ENCODE results near the gene SLC6A6.
A peak's percentile ranks its signal among the peaks of the same experiment; 100 is the strongest.

SLC6A6 gene

GRCh38 chr3:14450922-14451606 lies 48.7 kb downstream of the SLC6A6 start:
- Histone ChIP-seq H3K36me3 (ENCODE audit: control insufficient read depth, insufficient read depth, low read length) (no peaks in the 10 kb centered on the region), H3K9ac (ENCODE audit: low read length) (no peak overlapping the region), H3K4me1 (ENCODE audit: control insufficient read depth, insufficient read depth, low read length) (peaks cover 24% of the 10 kb centered on the region), H3K27me3 (ENCODE audit: control insufficient read depth, insufficient read depth, low read length) (no peaks in the 10 kb centered on the region), H3K4me3 (ENCODE audit: low read length) (no peak overlapping the region), H3K27ac (ENCODE audit: low read depth, low read length) (no peak overlapping the region)

DNA sequence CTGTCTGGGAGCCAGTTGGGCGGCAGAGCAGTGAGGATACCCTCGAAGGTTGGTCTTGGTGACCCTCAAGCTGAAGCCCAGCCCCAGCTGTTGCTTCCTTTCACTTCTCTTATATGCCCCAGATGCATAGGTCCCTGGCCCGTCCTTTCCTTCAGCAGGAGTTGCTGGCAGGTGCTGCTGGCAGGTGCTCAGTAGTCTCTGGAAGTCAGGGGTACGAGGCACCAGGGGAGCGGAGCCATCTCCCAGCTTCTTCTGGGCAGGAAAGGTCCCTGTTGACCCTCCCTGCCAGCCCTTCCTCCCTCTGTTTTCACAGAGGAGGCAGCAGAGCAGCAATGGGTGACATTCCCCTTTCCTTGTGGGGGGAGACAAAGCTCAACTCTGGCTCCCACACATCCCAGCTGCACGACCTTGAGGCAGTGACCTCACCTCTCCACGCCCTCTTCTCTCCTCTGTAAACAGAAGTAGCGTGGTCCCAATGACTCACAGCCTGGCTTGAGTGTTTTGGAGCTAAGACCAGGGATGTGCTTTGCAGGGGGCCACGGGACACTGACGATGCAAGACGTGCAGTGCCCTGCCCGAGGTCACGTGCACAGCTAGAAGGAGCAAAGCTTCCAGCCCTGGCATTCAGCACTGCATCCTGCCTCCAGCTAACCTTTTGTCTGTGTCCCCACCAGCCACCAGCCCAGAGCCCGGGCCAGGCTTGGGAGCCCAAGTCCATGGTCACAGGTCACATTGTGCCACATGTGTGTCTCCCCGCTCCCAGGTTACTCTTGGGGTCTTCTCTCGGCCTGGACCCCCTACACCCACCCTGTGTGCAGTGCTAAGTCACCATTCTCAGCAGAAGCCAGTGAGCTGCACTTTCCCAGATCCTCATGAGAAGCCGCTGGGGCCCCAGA lies 49.7 kb downstream of the SLC6A6 start:
- Histone ChIP-seq H3K27ac (ENCODE audit: low read depth, low read length) (peak overlapping the region; percentile 80), H3K9ac (ENCODE audit: low read length) (no peak overlapping the region), H3K4me3 (ENCODE audit: low read length) (peak overlapping the region; percentile 30), H3K36me3 (ENCODE audit: control insufficient read depth, insufficient read depth, low read length) (no peaks in the 10 kb centered on the region), H3K27me3 (ENCODE audit: control insufficient read depth, insufficient read depth, low read length) (no peaks in the 10 kb centered on the region), H3K4me1 (ENCODE audit: control insufficient read depth, insufficient read depth, low read length) (peaks cover 24% of the 10 kb centered on the region)

GRCh38 chr3:14452740-14453710 lies 50.6 kb downstream of the SLC6A6 start:
- no peaks in the 10 kb centered on the region for H3K36me3 ChIP-seq (ENCODE audit: control insufficient read depth, insufficient read depth, low read length)
- H3K27me3 ChIP-seq (ENCODE audit: control insufficient read depth, insufficient read depth, low read length) = no peaks in the 10 kb centered on the region
- H3K27ac ChIP-seq (ENCODE audit: low read depth, low read length) = peak overlapping the region; percentile 80
- H3K9ac ChIP-seq (ENCODE audit: low read length) = no peak overlapping the region
- H3K4me1 ChIP-seq (ENCODE audit: control insufficient read depth, insufficient read depth, low read length) = peaks cover 24% of the 10 kb centered on the region
- peak overlapping the region; percentile 30 for H3K4me3 ChIP-seq (ENCODE audit: low read length)

- no peak overlapping the region for H3K9ac ChIP-seq (ENCODE audit: low read length)
- H3K27me3 ChIP-seq (ENCODE audit: control insufficient read depth, insufficient read depth, low read length) = no peaks in the 10 kb centered on the region
- H3K4me3 ChIP-seq (ENCODE audit: low read length) = no peak overlapping the region
- peak overlapping the region; percentile 80 for H3K27ac ChIP-seq (ENCODE audit: low read depth, low read length)
- H3K36me3 ChIP-seq (ENCODE audit: control insufficient read depth, insufficient read depth, low read length) = no peaks in the 10 kb centered on the region
- peaks cover 24% of the 10 kb centered on the region for H3K4me1 ChIP-seq (ENCODE audit: control insufficient read depth, insufficient read depth, low read length)
Observed at GRCh38 chr3:14453876-14454638, 51.7 kb downstream of the SLC6A6 start.

DNA sequence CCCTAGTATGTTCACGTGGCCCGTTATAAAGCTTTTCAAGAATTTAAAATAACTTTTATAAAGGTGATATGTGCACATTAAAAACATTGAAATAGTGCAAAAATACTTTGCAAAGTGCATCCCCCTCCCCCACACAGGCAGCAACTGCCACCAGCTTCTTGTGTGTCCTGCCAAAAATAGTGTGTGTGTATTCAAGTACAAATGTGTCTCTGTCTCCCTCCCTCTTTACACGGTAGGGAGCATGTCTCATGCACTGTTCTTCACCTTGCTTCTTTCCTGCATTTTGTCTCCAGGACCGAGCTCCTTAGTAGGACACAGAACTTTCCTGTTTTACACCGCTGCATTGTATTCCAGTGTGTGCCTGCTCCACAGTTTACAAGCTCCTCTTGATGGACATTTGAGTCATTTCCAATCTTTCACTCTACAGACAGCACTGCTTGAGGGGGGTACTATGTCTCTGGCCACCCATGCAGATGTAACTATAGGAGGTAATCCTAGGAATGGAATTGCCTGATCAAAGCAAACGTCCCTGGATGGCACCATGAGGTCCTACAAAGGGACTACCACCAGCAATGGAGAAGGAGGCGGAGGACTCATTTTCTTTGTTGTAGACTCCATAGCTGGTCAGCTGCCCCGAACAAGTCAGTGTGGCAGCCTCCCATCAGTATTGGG lies 52.4 kb downstream of the SLC6A6 start:
- H3K4me3 ChIP-seq (ENCODE audit: low read length) = no peak overlapping the region
- H3K36me3 ChIP-seq (ENCODE audit: control insufficient read depth, insufficient read depth, low read length) = no peaks in the 10 kb centered on the region
- H3K27ac ChIP-seq (ENCODE audit: low read depth, low read length) = no peak overlapping the region
- no peaks in the 10 kb centered on the region for H3K27me3 ChIP-seq (ENCODE audit: control insufficient read depth, insufficient read depth, low read length)
- H3K9ac ChIP-seq (ENCODE audit: low read length) = no peak overlapping the region
- peaks cover 24% of the 10 kb centered on the region for H3K4me1 ChIP-seq (ENCODE audit: control insufficient read depth, insufficient read depth, low read length)

GRCh38 chr3:14455571-14456317 lies 53.3 kb downstream of the SLC6A6 start:
- Histone ChIP-seq H3K4me3 (ENCODE audit: low read length) (no peak overlapping the region), H3K4me1 (ENCODE audit: control insufficient read depth, insufficient read depth, low read length) (peaks cover 24% of the 10 kb centered on the region), H3K36me3 (ENCODE audit: control insufficient read depth, insufficient read depth, low read length) (no peaks in the 10 kb centered on the region), H3K9ac (ENCODE audit: low read length) (no peak overlapping the region), H3K27me3 (ENCODE audit: control insufficient read depth, insufficient read depth, low read length) (no peaks in the 10 kb centered on the region), H3K27ac (ENCODE audit: low read depth, low read length) (no peak overlapping the region)

DNA sequence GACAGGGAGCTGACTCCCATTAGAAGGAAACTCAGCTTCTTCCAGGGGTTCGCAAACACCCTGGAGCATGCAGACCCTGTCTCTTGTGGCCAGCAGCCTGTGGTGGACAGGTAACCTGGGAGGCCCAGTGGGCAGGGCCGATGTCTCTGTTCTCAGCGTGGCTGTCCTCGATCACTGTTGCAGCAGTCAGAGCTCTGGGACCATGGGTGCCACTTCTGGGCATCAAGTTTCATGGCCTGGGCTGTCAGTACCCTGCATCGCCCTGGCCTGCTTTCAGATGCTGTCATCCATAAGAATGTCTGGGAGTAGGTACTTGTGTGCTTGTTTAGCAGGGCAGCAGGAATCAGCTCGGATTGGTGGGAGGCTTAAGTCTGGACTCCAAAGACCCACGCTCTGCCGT lies 54.4 kb downstream of the SLC6A6 start:
- H3K4me1 ChIP-seq (ENCODE audit: control insufficient read depth, insufficient read depth, low read length) = peaks cover 19% of the 10 kb centered on the region
- H3K27ac ChIP-seq (ENCODE audit: low read depth, low read length) = no peak overlapping the region
- no peak overlapping the region for H3K4me3 ChIP-seq (ENCODE audit: low read length)
- H3K9ac ChIP-seq (ENCODE audit: low read length) = no peak overlapping the region
- H3K36me3 ChIP-seq (ENCODE audit: control insufficient read depth, insufficient read depth, low read length) = no peaks in the 10 kb centered on the region
- no peaks in the 10 kb centered on the region for H3K27me3 ChIP-seq (ENCODE audit: control insufficient read depth, insufficient read depth, low read length)

GRCh38 chr3:14457481-14457880 lies 55.1 kb downstream of the SLC6A6 start:
- no peak overlapping the region for H3K4me3 ChIP-seq (ENCODE audit: low read length)
- H3K36me3 ChIP-seq (ENCODE audit: control insufficient read depth, insufficient read depth, low read length) = no peaks in the 10 kb centered on the region

DNA sequence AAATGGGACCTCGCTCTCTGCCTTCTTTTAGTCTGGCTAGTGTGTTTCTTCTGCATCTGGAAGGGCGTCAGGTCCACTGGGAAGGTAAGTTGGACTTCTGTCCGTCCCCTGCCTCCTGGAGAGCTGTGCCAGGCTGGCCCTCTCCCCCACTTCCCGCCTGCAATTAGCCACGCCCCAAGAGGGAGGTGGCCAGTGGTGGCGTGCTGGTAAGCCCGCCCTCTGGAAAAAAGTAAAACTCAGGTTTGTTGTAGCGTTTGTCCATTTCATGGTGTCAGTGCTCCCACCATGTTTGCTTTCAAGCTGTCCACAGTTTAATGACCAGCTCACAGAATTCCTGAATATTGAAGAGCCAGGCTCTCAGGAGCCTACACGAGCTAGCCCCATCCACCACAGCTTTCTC lies 55.6 kb downstream of the SLC6A6 start:
- Histone ChIP-seq H3K9ac (ENCODE audit: low read length) (no peak overlapping the region), H3K27ac (ENCODE audit: low read depth, low read length) (no peak overlapping the region), H3K4me3 (ENCODE audit: low read length) (no peak overlapping the region), H3K4me1 (ENCODE audit: control insufficient read depth, insufficient read depth, low read length) (peaks cover 8% of the 10 kb centered on the region), H3K36me3 (ENCODE audit: control insufficient read depth, insufficient read depth, low read length) (peaks cover 1% of the 10 kb centered on the region), H3K27me3 (ENCODE audit: control insufficient read depth, insufficient read depth, low read length) (no peaks in the 10 kb centered on the region)

More at GRCh38 chr3:14457481-14457880, 55.1 kb downstream of the SLC6A6 start:
- peaks cover 12% of the 10 kb centered on the region for H3K4me1 ChIP-seq (ENCODE audit: control insufficient read depth, insufficient read depth, low read length)
- H3K27me3 ChIP-seq (ENCODE audit: control insufficient read depth, insufficient read depth, low read length) = no peaks in the 10 kb centered on the region
- no peak overlapping the region for H3K27ac ChIP-seq (ENCODE audit: low read depth, low read length)
- no peak overlapping the region for H3K9ac ChIP-seq (ENCODE audit: low read length)

DNA sequence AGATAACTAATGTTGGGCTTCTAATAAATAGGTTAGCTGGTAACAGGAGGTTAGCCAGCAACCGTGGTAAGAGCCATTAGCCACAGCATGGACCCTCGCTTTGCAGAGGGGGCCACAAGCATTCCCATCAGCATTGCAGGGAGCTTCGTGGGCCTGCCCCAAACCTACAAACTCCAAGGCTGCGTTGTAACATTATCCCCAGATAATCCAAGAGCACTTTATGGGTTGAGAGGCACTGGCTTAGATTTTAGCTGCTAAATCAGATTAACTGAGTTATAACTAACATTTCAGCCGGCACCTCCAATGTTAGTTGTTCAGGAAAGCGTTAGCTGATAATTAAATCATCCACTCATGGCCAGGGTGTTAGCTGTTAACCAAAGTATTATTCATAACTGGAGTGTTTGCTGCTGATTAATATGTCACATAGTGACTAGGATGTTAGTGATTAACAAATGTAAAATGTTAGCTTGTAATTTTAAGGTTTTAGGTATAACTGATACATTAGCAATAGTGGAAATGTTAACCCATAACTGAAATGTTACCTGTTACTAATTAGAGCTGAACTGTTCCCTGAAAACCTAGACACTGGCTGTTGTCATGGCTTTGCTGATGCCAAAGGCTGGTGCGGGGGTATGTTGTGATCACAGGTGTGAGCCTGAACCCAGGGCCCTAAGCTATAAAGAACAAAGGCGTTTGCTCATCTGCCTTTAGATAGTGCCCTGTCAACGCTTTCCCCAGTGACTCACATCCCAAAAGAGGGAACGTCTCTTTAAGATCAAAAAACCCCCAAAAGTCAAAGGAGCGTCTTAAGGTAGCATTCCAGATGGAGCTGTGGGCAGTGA lies 56.2 kb downstream of the SLC6A6 start:
- no peaks in the 10 kb centered on the region for H3K27me3 ChIP-seq (ENCODE audit: control insufficient read depth, insufficient read depth, low read length)
- H3K9ac ChIP-seq (ENCODE audit: low read length) = no peak overlapping the region
- H3K27ac ChIP-seq (ENCODE audit: low read depth, low read length) = no peak overlapping the region
- peaks cover 4% of the 10 kb centered on the region for H3K4me1 ChIP-seq (ENCODE audit: control insufficient read depth, insufficient read depth, low read length)
- H3K4me3 ChIP-seq (ENCODE audit: low read length) = no peak overlapping the region
- peaks cover 2% of the 10 kb centered on the region for H3K36me3 ChIP-seq (ENCODE audit: control insufficient read depth, insufficient read depth, low read length)
